B cell (primary cell): ENCODE data around the gene PRR18. TPM values are rescaled to one million over a fixed set of nuclear protein-coding genes. Genes with fewer than 3 reads are reported as not detected.
A peak's percentile ranks its signal among the peaks of the same experiment; 100 is the strongest.
"Not testable (repeated sequence)": the region's sequence is repeated elsewhere in the genome, so short reads cannot be mapped to it uniquely, and the experiment has no call there.

ENCODE experiments used
- ATAC-seq: fragments of 200-7000 bp; cut with Tn5 transposase; one replicate; pipeline ENCODE4 v1.10.0; 2021; ENCODE audit warnings: low read depth, mild to moderate bottlenecking, moderate number of reproducible peaks, moderate library complexity
- CTCF ChIA-PET: fragments of 350-600 bp; sonication (Branson Sonifier 250); formaldehyde crosslinking; loops from one replicate; lab custom pipeline; 2021; ENCODE audit warnings: antibody characterized with exemption, inconsistent platforms; lab: Charles Lee
- POLR2A ChIA-PET: fragments of 350-600 bp; sonication (Branson Sonifier 250); formaldehyde crosslinking; loops from one replicate; lab custom pipeline; 2021; ENCODE audit warnings: antibody characterized with exemption; lab: Charles Lee
- DNase-seq: peaks from one replicate; pipeline ENCODE4 v3.0.0; 2013
- H2AFZ ChIP-seq: 2 replicates; pipeline ENCODE4 v1.6.1; 2012; ENCODE audit warnings: mild to moderate bottlenecking, low read depth, low read length; ENCODE audit not compliant: insufficient read depth, poor library complexity, severe bottlenecking
- H3K27ac ChIP-seq, 2 donors: 1 replicate in 1 of 2; 2 replicates in 1 of 2; pipeline ENCODE4 v1.5.1; 2012 to 2013; ENCODE audit warnings: low read length in 2 of 2, mild to moderate bottlenecking in 2 of 2, moderate library complexity in 1 of 2
- H3K27me3 ChIP-seq, 4 experiments: fragments of 200-600 bp in 1 of 4; sonication (generic) in 1 of 4; replicated peaks in 1 of 4; 1 replicate in 2 of 4; 2 replicates in 2 of 4; pipeline versions ENCODE4 v1.6.1 to v1.7.0; 2013 to 2016; ENCODE audit warnings: low read length in 3 of 4, mild to moderate bottlenecking in 2 of 4, mixed read lengths in 1 of 4, moderate library complexity in 1 of 4; ENCODE audit not compliant: insufficient read depth in 4 of 4, control insufficient read depth in 3 of 4; ENCODE audit errors: control extremely low read depth in 1 of 4
- H3K36me3 ChIP-seq, 2 experiments: replicated peaks in 1 of 2; 1 replicate in 1 of 2; 2 replicates in 1 of 2; pipeline versions ENCODE4 v1.6.1 to v1.7.1; 2013; ENCODE audit warnings: low read length in 1 of 2; ENCODE audit not compliant: insufficient read depth in 2 of 2, control insufficient read depth in 1 of 2; ENCODE audit errors: control extremely low read depth in 1 of 2, extremely low read depth in 1 of 2
- H3K4me1 ChIP-seq, 2 donors: fragments of 200-600 bp in 1 of 2; sonication (generic) in 1 of 2; 1 replicate in 1 of 2; 2 replicates in 1 of 2; pipeline versions ENCODE4 v1.5.1 to v1.6.1; 2013 to 2017; ENCODE audit warnings: low read length in 2 of 2; ENCODE audit not compliant: control insufficient read depth in 2 of 2, insufficient read depth in 2 of 2
- H3K4me2 ChIP-seq: replicated peaks from 2 replicates; pipeline ENCODE3; 2012; ENCODE audit warnings: mild to moderate bottlenecking, low read depth, low read length; ENCODE audit not compliant: poor library complexity, severe bottlenecking
- H3K4me3 ChIP-seq, 5 experiments: fragments of 200-600 bp in 1 of 5; sonication (generic) in 1 of 5; 1 replicate in 3 of 5; 2 replicates in 2 of 5; pipeline versions ENCODE4 v1.5.1 to v1.7.0; 2011 to 2016; ENCODE audit warnings: low read length in 4 of 5, mild to moderate bottlenecking in 4 of 5, low read depth in 2 of 5, control low read depth in 1 of 5, moderate library complexity in 1 of 5; ENCODE audit not compliant: insufficient read depth in 1 of 5; ENCODE audit errors: control extremely low read depth in 1 of 5, extremely low read depth in 1 of 5
- H3K79me2 ChIP-seq: fragments of 200-600 bp; sonication (generic); one replicate; pipeline ENCODE4 v1.6.0; 2016; ENCODE audit warnings: low read length; ENCODE audit not compliant: control insufficient read depth, insufficient read depth
- H3K9ac ChIP-seq: fragments of 200-600 bp; sonication (generic); 2 replicates; pipeline ENCODE4 v1.6.1; 2017; ENCODE audit warnings: mild to moderate bottlenecking, low read length, moderate library complexity
- H3K9me3 ChIP-seq, 3 donors: one replicate each; pipeline versions ENCODE4 v1.6.1 to v1.7.1; 2013; ENCODE audit warnings: low read length in 2 of 3; ENCODE audit not compliant: control insufficient read depth in 2 of 3, insufficient read depth in 1 of 3; ENCODE audit errors: control extremely low read depth in 1 of 3
- H4K20me1 ChIP-seq: 2 replicates; pipeline ENCODE4 v1.6.0; 2012; ENCODE audit warnings: mild to moderate bottlenecking, low read length; ENCODE audit not compliant: insufficient read depth, control insufficient read depth, poor library complexity, severe bottlenecking
- H3K27ac Mint-ChIP-seq: one replicate; pipeline ENCODE4 v1.8.0; 2021; ENCODE audit warnings: mixed read lengths
- H3K27me3 Mint-ChIP-seq: one replicate; pipeline ENCODE4 v1.8.0; 2021; ENCODE audit warnings: mixed read lengths
- H3K4me1 Mint-ChIP-seq: one replicate; pipeline ENCODE4 v1.8.0; 2021; ENCODE audit warnings: mixed read lengths
- H3K4me3 Mint-ChIP-seq: one replicate; pipeline ENCODE4 v1.8.0; 2021; ENCODE audit warnings: mixed read lengths
- H3K9me3 Mint-ChIP-seq: one replicate; pipeline ENCODE4 v1.8.0; 2022; ENCODE audit warnings: mixed read lengths; ENCODE audit not compliant: insufficient read depth
- WGBS: methylation state at CpG from one replicate; pipeline ENCODE4 v1.1.5; 2013; ENCODE audit warnings: missing lambda C conversion rate; ENCODE audit not compliant: insufficient coverage; 5-methylcytosine and 5-hydroxymethylcytosine counted together
- intact Hi-C: fragments of 100-400 bp; cut with micrococcal nuclease; formaldehyde crosslinking; loops from one replicate; pipeline ENCODE4 v1.10.0; 2022
- polyA plus RNA-seq: library from polyadenylated mRNA; depleted of rRNA; stranded (reverse); fragments of >200 nt; gene quantifications from 2 replicates; pipeline ENCODE4 v1.2.3, GENCODE V29; 2012
- total RNA-seq, 2 donors: library from RNA; stranded (reverse); fragments of 120-200 nt in 1 of 2; gene quantifications; 1 replicate in 1 of 2; 2 replicates in 1 of 2; pipeline versions ENCODE4 v1.2.3 to v1.2.4, GENCODE V29; 2013 to 2022
- TF ChIP-seq, protein P1 (sequence below): fragments of 200-600 bp; IDR thresholded peaks from one replicate; pipeline ENCODE4 v1.8.0; 2022; ENCODE audit warnings: antibody characterized with exemption, mild to moderate bottlenecking

Gene PRR18
- total and polyA plus RNA-seq, 2 donors (not counting 1 experiment from before 2014, with no cell fraction given): not detected

DNA sequence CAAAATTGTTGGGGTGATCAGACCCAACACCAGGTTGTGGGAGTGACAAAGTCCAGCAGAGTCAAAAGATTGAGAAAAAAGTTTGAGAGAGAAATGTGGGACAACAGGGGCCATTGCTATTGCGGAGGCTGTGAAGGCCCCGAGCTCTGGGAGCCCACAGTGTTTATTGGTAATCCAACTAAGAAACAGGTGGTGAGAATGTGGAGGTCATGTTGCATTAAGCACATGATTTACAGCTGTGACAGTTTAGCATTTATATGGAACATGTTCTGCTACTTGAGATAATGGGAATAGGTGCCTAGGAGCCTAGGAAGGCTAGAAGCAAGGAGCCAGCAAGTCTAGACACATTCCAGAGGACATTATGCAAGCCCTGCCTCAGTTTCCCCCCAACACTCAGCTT, 36.7 kb upstream of the PRR18 start:
- H3K9ac ChIP-seq, POLR2A ChIA-PET, ATAC-seq, H2AFZ ChIP-seq, H3K9me3 Mint-ChIP-seq, DNase-seq, H3K27ac ChIP-seq, H3K27me3 ChIP-seq, H3K9me3 ChIP-seq, H3K4me2 ChIP-seq, H4K20me1 ChIP-seq, H3K4me3 Mint-ChIP-seq, H3K27me3 Mint-ChIP-seq, H3K4me3 ChIP-seq: not testable (repeated sequence)
- peaks cover 21 to 28% of the 10 kb centered on the region in 2 donors for H3K4me1 ChIP-seq
- peaks cover 0 to 10% of the 10 kb centered on the region in 2 experiments for H3K36me3 ChIP-seq
- intact Hi-C loops: loop anchor here (5.0 kb wide), 1 partner anchor 612 kb away; the partner anchor contains the start of gene RNASET2
- CTCF ChIA-PET: interaction anchor here (1.3 to 3.7 kb wide), 3 partner anchors 32 to 56 kb away, joined by 5 to 27 read pairs (median 7); no protein-coding TSS in a partner anchor
- H3K4me1 Mint-ChIP-seq: peaks cover 17% of the 10 kb centered on the region
- WGBS: 100% methylated on average over 2 of the region's 2 CpGs
- peak overlapping the region; percentile 34 for H3K27ac Mint-ChIP-seq
- H3K79me2 ChIP-seq: peaks cover 30% of the 10 kb centered on the region

DNA sequence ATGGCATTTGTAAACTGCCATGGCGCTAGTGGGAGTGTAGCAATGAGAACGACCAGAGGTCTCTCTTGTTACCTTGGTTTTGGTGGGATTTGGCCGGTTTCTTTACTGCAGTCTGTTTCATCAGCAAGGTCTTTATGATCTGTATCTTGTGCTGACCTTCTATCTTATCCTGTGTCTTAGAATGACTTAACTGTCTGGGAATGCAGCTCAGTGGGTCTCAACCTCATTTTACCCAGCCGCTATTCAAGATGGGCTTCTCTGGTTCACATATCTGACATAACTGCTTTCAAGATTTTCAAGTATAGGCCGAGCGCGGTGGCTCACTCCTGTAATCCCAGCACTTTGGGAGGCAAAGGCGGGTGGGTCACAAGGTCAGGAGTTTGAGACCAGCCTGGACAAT, 36.0 kb upstream of the PRR18 start:
- H3K4me3 Mint-ChIP-seq: peak overlapping the region; percentile 18

More for the DNA sequence above, 36.0 kb upstream of the PRR18 start:
- Mint-ChIP-seq H3K27me3 (no peaks in the 10 kb centered on the region), H3K4me1 (peaks cover 17% of the 10 kb centered on the region), H3K9me3 (no peaks in the 10 kb centered on the region), H3K27ac (no peak overlapping the region)
- Histone ChIP-seq H3K4me1 (peaks cover 28 to 34% of the 10 kb centered on the region in 2 donors), H3K27ac (no peak overlapping the region), H3K9me3 (no peaks in the 10 kb centered on the region), H3K4me3 (no peak overlapping the region), H3K4me2 (no peak overlapping the region), H3K27me3 (no peaks in the 10 kb centered on the region), H3K9ac (no peak overlapping the region), H3K36me3 (peaks cover 0 to 11% of the 10 kb centered on the region in 2 experiments), H4K20me1 (peaks cover 16% of the 10 kb centered on the region), H2AFZ (no peak overlapping the region), H3K79me2 (peaks cover 36% of the 10 kb centered on the region)
- intact Hi-C loops: loop anchor here (5.0 kb wide), 1 partner anchor 613 kb away; the partner anchor contains the start of gene RNASET2
- ChIA-PET CTCF (interaction anchor here (1.3 to 3.7 kb wide), 3 partner anchors 31 to 57 kb away, joined by 5 to 27 read pairs (median 7); no protein-coding TSS in a partner anchor), POLR2A (no interaction called here)
- 100% methylated on average over 8 of the region's 8 CpGs for WGBS
- TF ChIP-seq, protein P1, sequence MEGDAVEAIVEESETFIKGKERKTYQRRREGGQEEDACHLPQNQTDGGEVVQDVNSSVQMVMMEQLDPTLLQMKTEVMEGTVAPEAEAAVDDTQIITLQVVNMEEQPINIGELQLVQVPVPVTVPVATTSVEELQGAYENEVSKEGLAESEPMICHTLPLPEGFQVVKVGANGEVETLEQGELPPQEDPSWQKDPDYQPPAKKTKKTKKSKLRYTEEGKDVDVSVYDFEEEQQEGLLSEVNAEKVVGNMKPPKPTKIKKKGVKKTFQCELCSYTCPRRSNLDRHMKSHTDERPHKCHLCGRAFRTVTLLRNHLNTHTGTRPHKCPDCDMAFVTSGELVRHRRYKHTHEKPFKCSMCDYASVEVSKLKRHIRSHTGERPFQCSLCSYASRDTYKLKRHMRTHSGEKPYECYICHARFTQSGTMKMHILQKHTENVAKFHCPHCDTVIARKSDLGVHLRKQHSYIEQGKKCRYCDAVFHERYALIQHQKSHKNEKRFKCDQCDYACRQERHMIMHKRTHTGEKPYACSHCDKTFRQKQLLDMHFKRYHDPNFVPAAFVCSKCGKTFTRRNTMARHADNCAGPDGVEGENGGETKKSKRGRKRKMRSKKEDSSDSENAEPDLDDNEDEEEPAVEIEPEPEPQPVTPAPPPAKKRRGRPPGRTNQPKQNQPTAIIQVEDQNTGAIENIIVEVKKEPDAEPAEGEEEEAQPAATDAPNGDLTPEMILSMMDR: no peak
- DNase-seq (no peak), ATAC-seq (no peak)
